Subcutaneous adipose tissue (tissue), 4 donors: ENCODE measurements around the gene STRIP2. TPM values are rescaled to one million over a fixed set of nuclear protein-coding genes. Genes with fewer than 3 reads are reported as not detected.

Experiments used
- small RNA-seq: library from RNA; depleted of rRNA; stranded (forward); fragments of <200 nt; gene quantifications from one replicate; pipeline ENCODE3, GENCODE V24; 2016
- total RNA-seq, 4 donors: library from RNA; depleted of rRNA; stranded (reverse); fragments of >200 nt; gene quantifications; one replicate each; pipeline ENCODE4 v1.1.0, GENCODE V29; 2016
- TF ChIP-seq, protein P1 (sequence below): fragments of 450-650 bp; IDR thresholded peaks from one replicate; pipeline ENCODE4 v1.5.1; 2016; ENCODE audit warnings: low read depth, mild to moderate bottlenecking, control low read depth, antibody characterized with exemption, moderate library complexity

STRIP2 gene
- total RNA-seq, 4 donors from 2014 or later, result 0.22 to 0.68 (median 0.45) TPM

DNA sequence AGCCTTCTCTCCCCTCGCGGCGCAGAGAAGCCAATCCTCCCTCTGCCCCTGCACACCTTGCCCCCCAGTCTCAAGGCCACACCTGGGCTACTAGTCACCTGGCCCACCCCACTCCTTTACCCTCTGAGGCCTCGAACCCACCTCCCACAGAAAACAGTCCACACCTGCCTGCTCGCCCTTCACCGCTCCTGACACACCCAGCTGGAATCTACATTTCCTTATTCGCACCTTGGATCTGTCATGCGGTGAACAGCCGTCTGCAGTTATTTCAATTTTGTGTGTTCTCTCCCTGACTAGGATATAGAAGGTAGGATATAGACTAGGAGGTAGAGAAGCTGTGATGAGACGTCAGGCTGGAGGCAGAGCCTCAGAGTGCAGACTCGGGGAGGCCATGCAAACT is 97.5 kb downstream of the STRIP2 start:
- TF ChIP-seq, protein P1, sequence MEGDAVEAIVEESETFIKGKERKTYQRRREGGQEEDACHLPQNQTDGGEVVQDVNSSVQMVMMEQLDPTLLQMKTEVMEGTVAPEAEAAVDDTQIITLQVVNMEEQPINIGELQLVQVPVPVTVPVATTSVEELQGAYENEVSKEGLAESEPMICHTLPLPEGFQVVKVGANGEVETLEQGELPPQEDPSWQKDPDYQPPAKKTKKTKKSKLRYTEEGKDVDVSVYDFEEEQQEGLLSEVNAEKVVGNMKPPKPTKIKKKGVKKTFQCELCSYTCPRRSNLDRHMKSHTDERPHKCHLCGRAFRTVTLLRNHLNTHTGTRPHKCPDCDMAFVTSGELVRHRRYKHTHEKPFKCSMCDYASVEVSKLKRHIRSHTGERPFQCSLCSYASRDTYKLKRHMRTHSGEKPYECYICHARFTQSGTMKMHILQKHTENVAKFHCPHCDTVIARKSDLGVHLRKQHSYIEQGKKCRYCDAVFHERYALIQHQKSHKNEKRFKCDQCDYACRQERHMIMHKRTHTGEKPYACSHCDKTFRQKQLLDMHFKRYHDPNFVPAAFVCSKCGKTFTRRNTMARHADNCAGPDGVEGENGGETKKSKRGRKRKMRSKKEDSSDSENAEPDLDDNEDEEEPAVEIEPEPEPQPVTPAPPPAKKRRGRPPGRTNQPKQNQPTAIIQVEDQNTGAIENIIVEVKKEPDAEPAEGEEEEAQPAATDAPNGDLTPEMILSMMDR, result no peak

GRCh38 chr7:129532375-129532774 is 98.1 kb downstream of the STRIP2 start:
- TF ChIP-seq, protein P1, result no peak

DNA sequence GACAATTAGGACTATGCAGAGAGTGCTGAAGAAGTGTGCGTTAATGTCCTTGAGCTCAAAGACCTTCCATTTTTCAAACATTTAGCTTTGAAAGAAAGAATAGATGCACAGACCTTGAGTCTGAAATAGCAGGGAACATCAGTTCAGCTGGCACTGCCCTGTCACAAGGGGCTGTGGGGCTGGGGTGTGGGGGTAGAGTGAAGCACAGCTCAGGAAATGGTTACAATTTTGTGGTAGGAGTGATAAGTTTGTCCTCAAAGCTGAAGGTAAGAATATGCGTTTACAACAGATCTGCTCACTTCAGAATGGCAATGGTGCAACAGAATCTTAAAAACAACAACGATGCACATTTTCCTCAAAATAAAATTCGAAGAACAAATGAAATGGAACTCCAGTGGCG is 101.7 kb downstream of the STRIP2 start:
- TF ChIP-seq, protein P1, result no peak

GRCh38 chr7:129536323-129536722 is 102.1 kb downstream of the STRIP2 start:
- TF ChIP-seq, protein P1, result no peak

Small RNAs within 50 kb of the gene (small RNA-seq; reads per million reads assigned to genes)
- gene AC009244.1 (not detected), gene RNU1-72P (not detected), gene SNRPGP3 (not detected)

Other genes starting within 250 kb of the STRIP2 start
- gene SMO, start 245.8 kb upstream of the STRIP2 start, total RNA-seq, result 1 to 10 TPM; 1.7 to 5.9 (median 4.8) TPM
- 10 to 100 TPM; 14.7 to 22.6 (median 16.9) TPM for gene AHCYL2, start 209.4 kb upstream of the STRIP2 start, total RNA-seq
- gene SMKR1, start 68.1 kb downstream of the STRIP2 start, total RNA-seq, result not detected
- gene NRF1, start 177.3 kb downstream of the STRIP2 start, total RNA-seq, result 10 to 100 TPM; 12.8 to 26.7 (median 19.9) TPM